ENCODE data around the gene DNAJC11. TPM values are rescaled to one million over a fixed set of nuclear protein-coding genes. Genes with fewer than 3 reads are reported as not detected.

DNAJC11 gene
- total RNA-seq, 1 experiment from 2014 or later: 102 TPM

GRCh38 chr1:6628971-6629479, 72.6 kb downstream of the DNAJC11 start:
- Mint-ChIP-seq H3K4me1 (peaks cover 12% of the 10 kb centered on the region), H3K9me3 (no peaks in the 10 kb centered on the region), H3K4me3 (no peak overlapping the region), H3K27me3 (ENCODE audit: low read depth) (no peaks in the 10 kb centered on the region; the same call in 1 of the 2 replicates), H3K36me3 (peaks cover 34% of the 10 kb centered on the region), H3K27ac (no peak overlapping the region)
- DNase-seq (ENCODE audit: low spot score) (no peak), ATAC-seq (no peak)
- ChIA-PET POLR2A (no interaction called here), CTCF (no interaction called here)
- TF ChIP-seq ERG (CRISPR knock-in tag; IDR thresholded peaks at IDR 0.05): no peak

- ChIA-PET CTCF (no interaction called here), POLR2A (no interaction called here)
- peaks cover 14% of the 10 kb centered on the region for H3K4me1 Mint-ChIP-seq
- DNase-seq (ENCODE audit: low spot score) (no peak), ATAC-seq (no peak)
- no peaks in the 10 kb centered on the region; the same call in 1 of the 2 replicates for H3K27me3 Mint-ChIP-seq (ENCODE audit: low read depth)
- H3K27ac Mint-ChIP-seq: peak overlapping the region; percentile 9
- H3K36me3 Mint-ChIP-seq: peaks cover 28% of the 10 kb centered on the region
- H3K4me3 Mint-ChIP-seq: peak overlapping the region; percentile 41; the same call in 1 of the 2 replicates
- no peaks in the 10 kb centered on the region for H3K9me3 Mint-ChIP-seq
- TF ChIP-seq ARID4B (CRISPR knock-in tag; IDR thresholded peaks at IDR 0.05; ENCODE audit: borderline replicate concordance): no peak
- no peak for TF ChIP-seq NFE2L1 (CRISPR knock-in tag; IDR thresholded peaks at IDR 0.05)
- no peak for TF ChIP-seq GTF2I (CRISPR knock-in tag; conservative IDR thresholded peaks at IDR 0.05)
- no peak for TF ChIP-seq ZBTB43 (CRISPR knock-in tag; IDR thresholded peaks at IDR 0.05)
- no peak for TF ChIP-seq HMGA2 (CRISPR knock-in tag; IDR thresholded peaks at IDR 0.05)
- no peak for TF ChIP-seq SOX15 (CRISPR knock-in tag; IDR thresholded peaks at IDR 0.05)
- TF ChIP-seq ZNF281 (CRISPR knock-in tag; IDR thresholded peaks at IDR 0.05): no peak
- TF ChIP-seq NR1H2 (CRISPR knock-in tag; IDR thresholded peaks at IDR 0.05): no peak
- no peak for TF ChIP-seq NFYB (CRISPR knock-in tag; conservative IDR thresholded peaks at IDR 0.05; ENCODE audit: low read depth)
- no peak for TF ChIP-seq E2F1 (CRISPR knock-in tag; IDR thresholded peaks at IDR 0.05)
- no peak for TF ChIP-seq ZNF512 (CRISPR knock-in tag; IDR thresholded peaks at IDR 0.05; ENCODE audit: borderline replicate concordance)
- TF ChIP-seq USF1 (CRISPR knock-in tag; IDR thresholded peaks at IDR 0.05): no peak
- TF ChIP-seq ZNF532 (CRISPR knock-in tag; IDR thresholded peaks at IDR 0.05; ENCODE audit: borderline replicate concordance): no peak
Measured at GRCh38 chr1:6627841-6628545, 73.6 kb downstream of the DNAJC11 start.

Data from WTC11 (cell line).